ENCODE results near the gene RBM11. TPM values are rescaled to one million over a fixed set of nuclear protein-coding genes. Genes with fewer than 3 reads are reported as not detected.

RBM11 gene
- total RNA-seq, 2 donors from 2014 or later, result 2.8 to 2.9 TPM

Other genes starting within 250 kb of the RBM11 start
- not detected for gene LIPI, start 5.2 kb upstream of the RBM11 start, total RNA-seq
- 10 to 100 TPM; 33.7 to 34.6 TPM for gene HSPA13, start 167.0 kb downstream of the RBM11 start, total RNA-seq